MCF 10A (cell line): ENCODE data around the gene NRIP3. TPM values are rescaled to one million over a fixed set of nuclear protein-coding genes. Genes with fewer than 3 reads are reported as not detected.

Source experiments
- BruUV-seq: library from RNA; stranded (reverse); fragments of 400-500 nt; replicated peaks from 2 replicates; lab custom pipeline; 2021; lab: Mats Ljungman, UMichigan
- CTCF ChIA-PET: fragments of 300-600 bp; sonication (Branson Sonifier 250); formaldehyde crosslinking; extraction: SDS; loops from one replicate; lab custom pipeline; 2021; ENCODE audit warnings: antibody characterized with exemption, inconsistent platforms; lab: Yijun Ruan, JAX
- POLR2A ChIA-PET: fragments of 300-600, 350-650 bp; sonication (Branson Sonifier 250); formaldehyde crosslinking; extraction: SDS; loops from one replicate; lab custom pipeline; 2020; ENCODE audit warnings: antibody characterized with exemption, inconsistent platforms; lab: Yijun Ruan, JAX
- DNase-seq: peaks from one replicate; pipeline ENCODE4 v3.0.0-alpha.2; 2018; ENCODE audit not compliant: unreplicated experiment
- H3K27ac Mint-ChIP-seq: one replicate; pipeline ENCODE4 v1.8.0; 2022; ENCODE audit warnings: mild to moderate bottlenecking, low read depth, mixed read lengths; ENCODE audit not compliant: unreplicated experiment
- H3K27me3 Mint-ChIP-seq: one replicate; pipeline ENCODE4 v1.8.0; 2022; ENCODE audit warnings: mixed read lengths; ENCODE audit not compliant: insufficient read depth, unreplicated experiment
- H3K36me3 Mint-ChIP-seq: one replicate; pipeline ENCODE4 v1.8.0; 2022; ENCODE audit warnings: mild to moderate bottlenecking, moderate library complexity, mixed read lengths; ENCODE audit not compliant: insufficient read depth, unreplicated experiment
- H3K4me1 Mint-ChIP-seq: one replicate; pipeline ENCODE4 v1.8.0; 2022; ENCODE audit warnings: mixed read lengths; ENCODE audit not compliant: insufficient read depth, unreplicated experiment
- H3K4me3 Mint-ChIP-seq: one replicate; pipeline ENCODE4 v1.8.0; 2022; ENCODE audit warnings: mild to moderate bottlenecking, moderate library complexity, mixed read lengths; ENCODE audit not compliant: unreplicated experiment
- H3K9me3 Mint-ChIP-seq: one replicate; pipeline ENCODE4 v1.8.0; 2022; ENCODE audit warnings: mixed read lengths; ENCODE audit not compliant: unreplicated experiment
- intact Hi-C: fragments of 100-400 bp; cut with micrococcal nuclease; formaldehyde crosslinking; loops from 2 replicates; pipeline ENCODE4 v1.14.1; 2022
- total RNA-seq: library from RNA; stranded (reverse); gene quantifications from 2 replicates; pipeline ENCODE4 v1.2.3, GENCODE V29; 2022
- TF ChIP-seq, protein P1 (sequence below): fragments of 200-600 bp; IDR thresholded peaks from one replicate; pipeline ENCODE4 v1.8.0; 2022; ENCODE audit warnings: antibody characterized with exemption, mild to moderate bottlenecking; ENCODE audit not compliant: unreplicated experiment

NRIP3 gene
- total RNA-seq, 1 experiment from 2014 or later = 0.19 TPM

DNA sequence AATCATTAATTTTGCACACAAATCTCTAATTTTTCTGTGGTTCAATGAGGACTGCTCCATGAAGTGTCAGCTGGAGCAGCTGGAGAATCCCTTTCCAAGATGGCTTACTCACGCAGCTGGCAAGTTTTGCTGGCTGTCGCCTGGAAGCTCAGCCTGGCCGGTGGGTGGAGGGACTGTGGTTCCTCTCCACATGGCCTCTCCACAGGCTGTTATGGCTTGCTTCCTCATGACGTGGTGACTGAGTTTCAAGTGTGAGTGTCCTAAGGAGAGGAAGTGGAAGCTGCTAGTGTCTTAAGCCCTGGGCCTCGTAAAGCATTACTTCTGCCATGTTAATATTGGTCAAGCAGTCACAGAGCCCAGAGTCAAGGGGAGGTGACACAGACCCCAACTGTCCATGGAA is 14.0 kb upstream of the NRIP3 start:
- no peaks in the 10 kb centered on the region for H3K36me3 Mint-ChIP-seq
- no peak overlapping the region for H3K4me3 Mint-ChIP-seq
- POLR2A ChIA-PET = interaction anchor here (0.9 kb wide), 1 partner anchor 120 kb away, joined by 5 read pairs; no protein-coding TSS in a partner anchor
- TF ChIP-seq, protein P1, sequence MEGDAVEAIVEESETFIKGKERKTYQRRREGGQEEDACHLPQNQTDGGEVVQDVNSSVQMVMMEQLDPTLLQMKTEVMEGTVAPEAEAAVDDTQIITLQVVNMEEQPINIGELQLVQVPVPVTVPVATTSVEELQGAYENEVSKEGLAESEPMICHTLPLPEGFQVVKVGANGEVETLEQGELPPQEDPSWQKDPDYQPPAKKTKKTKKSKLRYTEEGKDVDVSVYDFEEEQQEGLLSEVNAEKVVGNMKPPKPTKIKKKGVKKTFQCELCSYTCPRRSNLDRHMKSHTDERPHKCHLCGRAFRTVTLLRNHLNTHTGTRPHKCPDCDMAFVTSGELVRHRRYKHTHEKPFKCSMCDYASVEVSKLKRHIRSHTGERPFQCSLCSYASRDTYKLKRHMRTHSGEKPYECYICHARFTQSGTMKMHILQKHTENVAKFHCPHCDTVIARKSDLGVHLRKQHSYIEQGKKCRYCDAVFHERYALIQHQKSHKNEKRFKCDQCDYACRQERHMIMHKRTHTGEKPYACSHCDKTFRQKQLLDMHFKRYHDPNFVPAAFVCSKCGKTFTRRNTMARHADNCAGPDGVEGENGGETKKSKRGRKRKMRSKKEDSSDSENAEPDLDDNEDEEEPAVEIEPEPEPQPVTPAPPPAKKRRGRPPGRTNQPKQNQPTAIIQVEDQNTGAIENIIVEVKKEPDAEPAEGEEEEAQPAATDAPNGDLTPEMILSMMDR = no peak
- H3K9me3 Mint-ChIP-seq = peaks cover 5% of the 10 kb centered on the region
- H3K27ac Mint-ChIP-seq = no peak overlapping the region
- H3K4me1 Mint-ChIP-seq = no peaks in the 10 kb centered on the region
- H3K27me3 Mint-ChIP-seq = peaks cover 12% of the 10 kb centered on the region
- no TSS peak for BruUV-seq
- CTCF ChIA-PET = interaction anchor here (1.1 to 9.4 kb wide), 8 partner anchors 7 to 489 kb away, joined by 4 to 201 read pairs (median 36); no protein-coding TSS in a partner anchor
- DNase-seq = no peak
- intact Hi-C loops = loop anchor here (10.0 kb wide), 1 partner anchor 247 kb away; the partner anchor contains the start of gene DENND5A

DNA sequence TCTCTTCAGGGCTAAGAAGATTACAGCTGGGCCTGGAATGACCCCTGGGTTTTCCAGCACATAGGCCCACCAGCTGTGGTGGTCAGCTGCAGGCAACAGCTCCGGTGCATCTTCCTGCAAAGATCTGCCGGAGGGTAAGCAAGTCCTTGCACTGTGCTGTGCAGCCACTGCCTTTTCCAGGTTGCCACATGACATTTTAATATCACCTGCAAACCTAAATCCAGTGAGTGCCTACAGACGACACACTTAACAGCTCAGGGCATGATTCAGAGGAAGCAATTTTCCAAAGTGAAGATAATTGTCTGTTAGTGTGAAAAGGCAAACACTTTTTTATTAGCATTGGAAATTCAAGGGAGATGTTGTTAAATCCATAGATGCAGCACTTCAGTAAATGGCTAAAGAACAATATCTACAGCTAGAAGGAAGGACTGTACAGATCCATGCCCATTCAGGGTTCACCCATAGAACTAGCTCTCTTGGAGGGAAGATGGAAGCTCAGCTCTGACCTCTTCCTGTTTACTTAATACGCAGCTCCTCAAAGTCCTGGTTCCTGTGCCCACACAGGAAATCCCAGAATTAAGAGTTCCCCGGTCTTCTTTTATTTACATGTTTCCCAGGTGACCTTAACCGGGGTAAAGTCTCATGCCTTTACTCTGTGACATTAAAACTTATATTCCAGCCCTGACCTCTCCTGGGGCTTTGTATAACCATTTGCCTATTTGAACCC is 13.3 kb upstream of the NRIP3 start:
- CTCF ChIA-PET = interaction anchor here (0.6 to 9.4 kb wide), 20 partner anchors 8 to 490 kb away, joined by 3 to 201 read pairs (median 6); partner anchors contain the start of gene ZNF143
- BruUV-seq = no TSS peak
- TF ChIP-seq, protein P1 = no peak
- H3K36me3 Mint-ChIP-seq = no peaks in the 10 kb centered on the region
- H3K27ac Mint-ChIP-seq = no peak overlapping the region
- peaks cover 5% of the 10 kb centered on the region for H3K9me3 Mint-ChIP-seq
- DNase-seq = no peak
- no peaks in the 10 kb centered on the region for H3K4me1 Mint-ChIP-seq
- POLR2A ChIA-PET = interaction anchor here (0.7 to 0.9 kb wide), 2 partner anchors 121 to 129 kb away, joined by 3 to 5 read pairs; no protein-coding TSS in a partner anchor
- no peak overlapping the region for H3K4me3 Mint-ChIP-seq
- peaks cover 6% of the 10 kb centered on the region for H3K27me3 Mint-ChIP-seq
- intact Hi-C loops = loop anchor here (10.0 kb wide), 1 partner anchor 248 kb away; the partner anchor contains the start of gene DENND5A

DNA sequence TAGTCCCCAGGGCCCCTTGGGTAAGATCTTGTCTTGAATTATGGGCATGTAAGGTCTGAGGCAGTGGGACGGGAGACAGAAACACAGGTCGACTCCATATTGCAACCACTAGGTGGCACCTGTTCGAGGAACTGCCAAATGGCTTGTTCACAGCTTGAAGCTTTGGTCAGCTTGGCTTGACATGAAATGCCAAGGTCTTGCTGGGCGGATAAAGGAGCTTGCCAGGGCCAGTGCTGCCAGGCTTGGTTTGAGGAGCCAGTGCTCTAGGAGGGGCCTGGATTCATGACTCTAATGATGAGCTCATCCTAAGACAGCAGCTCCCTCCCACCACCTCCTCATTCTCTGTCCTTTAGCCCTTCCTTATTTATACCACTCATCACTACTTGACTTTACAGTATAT is 11.9 kb upstream of the NRIP3 start:
- Mint-ChIP-seq H3K4me1 (no peaks in the 10 kb centered on the region), H3K27me3 (no peaks in the 10 kb centered on the region), H3K9me3 (peaks cover 5% of the 10 kb centered on the region), H3K4me3 (no peak overlapping the region), H3K36me3 (no peaks in the 10 kb centered on the region), H3K27ac (no peak overlapping the region)
- peak; percentile 79 for DNase-seq
- intact Hi-C loops = loop anchor here (1.0 to 10.0 kb wide), 3 partner anchors 122 to 491 kb away; partner anchors contain the start of gene DENND5A
- BruUV-seq = no TSS peak
- CTCF ChIA-PET = interaction anchor here (0.6 to 9.4 kb wide), 53 partner anchors 9 to 1006 kb away, joined by 3 to 201 read pairs (median 4); no protein-coding TSS in a partner anchor
- TF ChIP-seq, protein P1 = peak; percentile 65
- POLR2A ChIA-PET = interaction anchor here (0.7 to 1.6 kb wide), 3 partner anchors 20 to 249 kb away, joined by 3 to 12 read pairs (median 3); no protein-coding TSS in a partner anchor

DNA sequence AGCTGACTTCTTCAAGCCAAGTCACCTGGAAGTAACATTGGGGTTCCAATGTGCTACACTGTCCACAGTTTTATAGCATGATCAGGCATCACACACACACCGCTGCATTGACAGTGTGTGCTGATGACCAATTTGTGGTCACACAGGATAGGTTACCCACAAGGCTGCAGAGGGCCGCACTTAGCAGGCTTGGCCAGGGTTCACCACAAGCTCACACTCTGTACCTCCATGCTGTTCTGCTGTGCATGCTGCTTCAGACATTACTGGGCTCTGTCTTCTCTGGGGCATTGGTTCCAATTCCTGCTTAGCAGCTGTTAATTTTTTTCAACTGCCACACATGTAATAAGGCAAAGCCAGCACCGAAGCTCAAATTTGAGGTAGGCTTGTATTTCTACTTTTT is 11.0 kb upstream of the NRIP3 start:
- Mint-ChIP-seq H3K27me3 (no peaks in the 10 kb centered on the region), H3K9me3 (peaks cover 5% of the 10 kb centered on the region), H3K4me1 (no peaks in the 10 kb centered on the region), H3K36me3 (no peaks in the 10 kb centered on the region), H3K4me3 (no peak overlapping the region), H3K27ac (no peak overlapping the region)
- DNase-seq = no peak
- BruUV-seq = no TSS peak
- intact Hi-C loops = loop anchor here (1.0 to 10.0 kb wide), 3 partner anchors 122 to 491 kb away; partner anchors contain the start of gene DENND5A
- TF ChIP-seq, protein P1 = no peak
- CTCF ChIA-PET = interaction anchor here (0.6 to 9.4 kb wide), 29 partner anchors 8 to 912 kb away, joined by 3 to 201 read pairs (median 6); no protein-coding TSS in a partner anchor
- POLR2A ChIA-PET = interaction anchor here (0.7 to 1.6 kb wide), 4 partner anchors 17 to 249 kb away, joined by 3 to 12 read pairs (median 4); no protein-coding TSS in a partner anchor
